ENCODE data around the gene NMNAT2. TPM values are rescaled to one million over a fixed set of nuclear protein-coding genes. Genes with fewer than 3 reads are reported as not detected.

The NMNAT2 gene
- total RNA-seq, 1 donor from 2014 or later, result 0.49 TPM

DNA sequence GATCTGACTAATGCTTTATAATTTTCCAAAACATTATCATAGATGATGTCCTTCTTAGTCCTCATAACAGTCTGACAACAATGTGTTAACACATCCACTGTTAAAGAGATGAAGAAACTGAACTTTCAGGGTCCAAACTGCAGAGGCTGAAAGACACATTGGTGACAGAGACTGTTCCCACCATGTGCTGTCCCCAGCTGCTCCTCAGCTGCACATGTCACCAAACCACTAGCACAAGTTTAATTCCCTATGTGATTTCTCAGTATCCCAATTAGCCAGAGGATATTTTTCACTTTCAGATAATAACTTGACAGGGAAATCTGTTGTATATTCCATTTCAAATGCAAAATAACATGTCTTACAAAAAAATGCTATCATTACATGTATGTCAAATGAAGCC is 207.5 kb downstream of the NMNAT2 start:
- no peak overlapping the region for H3K9ac ChIP-seq
- no peak overlapping the region for H3K27ac ChIP-seq
- H3K27me3 ChIP-seq, result no peaks in the 10 kb centered on the region
- Mint-ChIP-seq H3K4me1 (peaks cover 9% of the 10 kb centered on the region), H3K9me3 (no peaks in the 10 kb centered on the region), H3K36me3 (no peaks in the 10 kb centered on the region), H3K4me3 (no peak overlapping the region), H3K27me3 (ENCODE audit: insufficient read depth, low read depth) (peaks cover 3% of the 10 kb centered on the region), H3K27ac (no peak overlapping the region)
- H3K4me1 ChIP-seq, result no peaks in the 10 kb centered on the region
- H4K20me1 ChIP-seq (ENCODE audit: low read depth), result no peaks in the 10 kb centered on the region
- no peaks in the 10 kb centered on the region for H3K36me3 ChIP-seq
- no peak overlapping the region for H3K4me3 ChIP-seq
- H2AFZ ChIP-seq (replicated peaks), result no peak overlapping the region
- H3K4me2 ChIP-seq, result no peak overlapping the region
- H3F3A ChIP-seq (ENCODE audit: low read depth), result no peaks in the 10 kb centered on the region
- H3K79me2 ChIP-seq (ENCODE audit: low read depth), result no peaks in the 10 kb centered on the region
- H3K9me3 ChIP-seq (ENCODE audit: low read depth), result no peaks in the 10 kb centered on the region
- TF ChIP-seq, protein P1, sequence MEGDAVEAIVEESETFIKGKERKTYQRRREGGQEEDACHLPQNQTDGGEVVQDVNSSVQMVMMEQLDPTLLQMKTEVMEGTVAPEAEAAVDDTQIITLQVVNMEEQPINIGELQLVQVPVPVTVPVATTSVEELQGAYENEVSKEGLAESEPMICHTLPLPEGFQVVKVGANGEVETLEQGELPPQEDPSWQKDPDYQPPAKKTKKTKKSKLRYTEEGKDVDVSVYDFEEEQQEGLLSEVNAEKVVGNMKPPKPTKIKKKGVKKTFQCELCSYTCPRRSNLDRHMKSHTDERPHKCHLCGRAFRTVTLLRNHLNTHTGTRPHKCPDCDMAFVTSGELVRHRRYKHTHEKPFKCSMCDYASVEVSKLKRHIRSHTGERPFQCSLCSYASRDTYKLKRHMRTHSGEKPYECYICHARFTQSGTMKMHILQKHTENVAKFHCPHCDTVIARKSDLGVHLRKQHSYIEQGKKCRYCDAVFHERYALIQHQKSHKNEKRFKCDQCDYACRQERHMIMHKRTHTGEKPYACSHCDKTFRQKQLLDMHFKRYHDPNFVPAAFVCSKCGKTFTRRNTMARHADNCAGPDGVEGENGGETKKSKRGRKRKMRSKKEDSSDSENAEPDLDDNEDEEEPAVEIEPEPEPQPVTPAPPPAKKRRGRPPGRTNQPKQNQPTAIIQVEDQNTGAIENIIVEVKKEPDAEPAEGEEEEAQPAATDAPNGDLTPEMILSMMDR (IDR thresholded peaks at IDR 0.05), result no peak
- TF ChIP-seq EZH2phosphoT487 (IDR thresholded peaks at IDR 0.05) (no peak), EZH2 (IDR thresholded peaks at IDR 0.05) (no peak)
- no peak for DNase-seq (ENCODE audit: low spot score)

DNA sequence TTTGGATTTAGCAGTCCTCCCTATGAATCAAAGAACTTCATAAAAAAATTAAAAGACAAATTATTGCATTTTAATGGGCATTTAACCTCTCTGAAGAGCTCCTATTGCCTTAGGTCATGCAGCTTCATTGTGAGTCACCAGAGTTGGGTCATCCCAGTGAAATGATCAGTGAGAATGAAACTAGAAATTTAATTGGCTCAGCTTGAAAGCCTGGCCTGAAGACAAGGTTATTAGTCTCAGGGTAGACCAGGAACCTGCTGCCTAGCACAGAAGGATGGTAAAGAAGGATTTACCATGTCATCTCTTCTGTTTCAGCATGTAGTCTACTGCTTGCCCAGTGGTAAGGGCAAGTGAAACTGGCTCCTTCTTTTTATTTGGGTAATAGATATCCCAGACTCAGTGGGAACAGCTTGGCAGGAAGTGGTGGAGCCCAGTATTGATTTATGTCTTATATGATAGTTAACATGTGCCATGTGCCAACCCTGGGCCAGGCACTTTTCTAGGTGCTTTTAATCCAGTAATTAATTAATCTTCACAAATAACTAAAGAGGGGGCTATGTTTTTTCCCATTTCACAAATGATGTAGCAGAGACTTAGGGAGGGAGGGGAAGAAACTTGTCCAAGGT is 208.5 kb downstream of the NMNAT2 start:
- Mint-ChIP-seq H3K27ac (no peak overlapping the region), H3K9me3 (no peaks in the 10 kb centered on the region), H3K36me3 (no peaks in the 10 kb centered on the region), H3K4me3 (no peak overlapping the region), H3K27me3 (ENCODE audit: insufficient read depth, low read depth) (peaks cover 3% of the 10 kb centered on the region), H3K4me1 (peaks cover 4% of the 10 kb centered on the region)
- Histone ChIP-seq H3K4me1 (no peaks in the 10 kb centered on the region), H3K4me2 (no peak overlapping the region), H2AFZ (replicated peaks) (no peak overlapping the region), H3K4me3 (no peak overlapping the region), H3K79me2 (ENCODE audit: low read depth) (no peaks in the 10 kb centered on the region), H4K20me1 (ENCODE audit: low read depth) (no peaks in the 10 kb centered on the region), H3K36me3 (no peaks in the 10 kb centered on the region), H3K27ac (no peak overlapping the region), H3K27me3 (no peaks in the 10 kb centered on the region), H3K9me3 (ENCODE audit: low read depth) (no peaks in the 10 kb centered on the region), H3F3A (ENCODE audit: low read depth) (no peaks in the 10 kb centered on the region), H3K9ac (no peak overlapping the region)
- no peak for TF ChIP-seq EZH2 (IDR thresholded peaks at IDR 0.05)
- TF ChIP-seq EZH2phosphoT487 (IDR thresholded peaks at IDR 0.05), result no peak
- TF ChIP-seq, protein P1 (IDR thresholded peaks at IDR 0.05), result no peak
- DNase-seq (ENCODE audit: low spot score), result no peak

DNA sequence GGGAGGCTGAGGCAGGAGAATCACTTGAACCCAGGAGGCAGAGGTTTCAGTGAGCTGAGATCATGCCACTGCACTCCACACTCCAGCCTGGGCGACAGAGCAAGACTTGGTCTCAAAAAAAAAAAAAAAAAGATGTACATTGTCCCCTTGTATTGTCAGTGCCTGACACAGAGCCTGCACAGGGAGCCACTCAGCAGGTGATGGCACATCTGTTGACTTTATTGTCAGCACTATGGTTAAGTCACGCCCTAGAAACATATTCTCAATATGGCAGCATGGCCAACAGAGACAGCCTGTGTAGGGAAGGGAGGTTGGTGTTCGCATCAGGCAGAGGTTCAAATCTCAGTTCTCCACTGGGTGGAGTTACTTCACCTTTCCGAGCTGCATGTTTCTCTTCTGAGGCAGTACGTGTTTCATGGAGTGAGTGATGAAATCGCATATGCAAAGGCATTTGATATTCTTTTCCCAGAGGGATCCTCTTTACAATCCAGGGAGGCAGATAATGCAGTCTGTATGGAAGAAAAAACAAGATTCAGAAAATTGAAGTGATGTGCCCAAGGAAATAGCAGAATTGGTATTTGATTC is 211.6 kb downstream of the NMNAT2 start:
- Histone ChIP-seq H3K4me2 (no peak overlapping the region), H3K4me3 (no peak overlapping the region), H3K9me3 (ENCODE audit: low read depth) (no peaks in the 10 kb centered on the region), H3K27ac (no peak overlapping the region), H3K27me3 (no peaks in the 10 kb centered on the region), H3F3A (ENCODE audit: low read depth) (no peaks in the 10 kb centered on the region), H3K4me1 (no peaks in the 10 kb centered on the region), H3K36me3 (no peaks in the 10 kb centered on the region), H3K9ac (no peak overlapping the region), H2AFZ (replicated peaks) (no peak overlapping the region), H4K20me1 (ENCODE audit: low read depth) (no peaks in the 10 kb centered on the region), H3K79me2 (ENCODE audit: low read depth) (no peaks in the 10 kb centered on the region)
- Mint-ChIP-seq H3K9me3 (no peaks in the 10 kb centered on the region), H3K27ac (no peak overlapping the region), H3K4me3 (no peak overlapping the region), H3K36me3 (no peaks in the 10 kb centered on the region), H3K27me3 (ENCODE audit: insufficient read depth, low read depth) (no peaks in the 10 kb centered on the region), H3K4me1 (no peaks in the 10 kb centered on the region)
- no peak for DNase-seq (ENCODE audit: low spot score)
- TF ChIP-seq EZH2 (IDR thresholded peaks at IDR 0.05) (no peak), EZH2phosphoT487 (IDR thresholded peaks at IDR 0.05) (no peak)
- TF ChIP-seq, protein P1 (IDR thresholded peaks at IDR 0.05), result no peak
